Stimulated activated CD8-positive, alpha-beta memory T cell treated with anti-CD3 and anti-CD28 coated beads, Interleukin-4, amount 100 ng/mL, for 1 hour (primary cell): Measurements from ENCODE around the gene FERMT2.

Experiments used
- DNase-seq, 2 donors: peaks; one replicate each; pipeline ENCODE4 v3.0.0-alpha.2; 2020; ENCODE audit warnings: low read depth in 2 of 2, low spot score in 1 of 2

FERMT2 gene

GRCh38 chr14:52829527-52830185 is 121.2 kb downstream of the FERMT2 start:
- DNase-seq: no peak

- DNase-seq: no peak
Observed at GRCh38 chr14:52827426-52827825, 123.4 kb downstream of the FERMT2 start.

DNA sequence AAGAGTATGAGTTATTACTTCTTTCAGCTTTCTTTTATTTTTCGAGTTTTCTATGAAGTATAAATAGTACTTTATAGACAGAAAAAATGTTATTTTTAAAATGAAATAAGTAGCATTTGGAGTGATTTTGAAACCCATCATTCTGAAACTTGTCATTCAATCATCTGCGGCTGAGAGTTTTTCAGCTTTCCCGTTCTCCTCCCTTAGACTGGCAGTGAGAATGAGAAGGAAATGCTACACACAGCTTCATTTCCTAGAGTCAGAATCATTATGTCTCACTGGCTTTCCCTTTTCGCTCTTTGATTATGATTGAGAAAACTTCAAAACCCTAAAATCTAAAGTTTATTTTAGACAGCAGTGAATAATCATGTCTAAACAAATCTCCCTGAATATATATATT is 125.8 kb downstream of the FERMT2 start:
- DNase-seq: no peak

- no peak for DNase-seq
Observed at GRCh38 chr14:52824462-52824861, 126.4 kb downstream of the FERMT2 start.

- no peak for DNase-seq
Observed at GRCh38 chr14:52821805-52822250, 129.0 kb downstream of the FERMT2 start.

- no peak for DNase-seq
Observed at GRCh38 chr14:52808101-52808500, 142.7 kb downstream of the FERMT2 start.
